Neural cell (in vitro differentiated cells): ENCODE results near the gene EDNRA.

Source experiments
- CTCF ChIP-seq: fragments of 450-650 bp; IDR thresholded peaks from 2 replicates; pipeline ENCODE4 v1.5.1; 2014; ENCODE audit warnings: antibody characterized with exemption, mild to moderate bottlenecking, moderate library complexity; ENCODE audit not compliant: poor library complexity, severe bottlenecking
- EP300 ChIP-seq: fragments of 450-650 bp; conservative IDR thresholded peaks from 2 replicates; pipeline ENCODE4 v1.6.1; 2014; ENCODE audit warnings: antibody characterized with exemption, mild to moderate bottlenecking, moderate library complexity; ENCODE audit not compliant: poor library complexity, severe bottlenecking
- EZH2 ChIP-seq: fragments of 200-600, 300-800 bp; shearing (Covaris generic), sonication (generic); IDR thresholded peaks from 2 replicates; pipeline ENCODE4 v1.6.1; 2014; ENCODE audit warnings: antibody characterized with exemption, low read length, borderline replicate concordance, mild to moderate bottlenecking; ENCODE audit not compliant: insufficient read depth, poor library complexity, severe bottlenecking
- MXI1 ChIP-seq: fragments of 450-650 bp; conservative IDR thresholded peaks from 2 replicates; pipeline ENCODE4 v1.6.1; 2014; ENCODE audit warnings: antibody characterized with exemption, mild to moderate bottlenecking; ENCODE audit not compliant: poor library complexity, severe bottlenecking
- TAF1 ChIP-seq: IDR thresholded peaks from 2 replicates; pipeline ENCODE4 v1.6.1; 2012; ENCODE audit warnings: low read depth

GRCh38 chr4:147535124-147535523 is 54.2 kb downstream of the EDNRA start:
- TF ChIP-seq CTCF (no peak), TAF1 (no peak), EZH2 (no peak), MXI1 (no peak), EP300 (no peak)
